NT2/D1 (cell line): ENCODE results near the gene SORCS3.

Source experiments
- SUZ12 ChIP-seq: IDR thresholded peaks from 2 replicates; pipeline ENCODE4 v1.6.1; 2011; ENCODE audit not compliant: insufficient read length, insufficient read depth; ENCODE audit errors: extremely low read depth
- YY1 ChIP-seq: IDR thresholded peaks from 2 replicates; pipeline ENCODE4 v1.6.1; 2011; ENCODE audit not compliant: insufficient read length, insufficient read depth
- ZNF274 ChIP-seq: IDR thresholded peaks from 2 replicates; pipeline ENCODE4 v1.6.1; 2011; ENCODE audit warnings: mild to moderate bottlenecking, low read depth, low read length

GRCh38 chr10:105206616-105207015 is 565.5 kb downstream of the SORCS3 start:
- no peak for TF ChIP-seq YY1
- no peak for TF ChIP-seq ZNF274
- no peak for TF ChIP-seq SUZ12
